SIG-M5 treated with dmso at 0.1 percent for 504 hours (cell line): Measurements from ENCODE around the gene IQGAP2.

Experiments used
- DNase-seq: peaks from one replicate; lab custom pipeline; 2025; ENCODE audit not compliant: unreplicated experiment; lab: John Stamatoyannopoulos, UW

The IQGAP2 gene

DNA sequence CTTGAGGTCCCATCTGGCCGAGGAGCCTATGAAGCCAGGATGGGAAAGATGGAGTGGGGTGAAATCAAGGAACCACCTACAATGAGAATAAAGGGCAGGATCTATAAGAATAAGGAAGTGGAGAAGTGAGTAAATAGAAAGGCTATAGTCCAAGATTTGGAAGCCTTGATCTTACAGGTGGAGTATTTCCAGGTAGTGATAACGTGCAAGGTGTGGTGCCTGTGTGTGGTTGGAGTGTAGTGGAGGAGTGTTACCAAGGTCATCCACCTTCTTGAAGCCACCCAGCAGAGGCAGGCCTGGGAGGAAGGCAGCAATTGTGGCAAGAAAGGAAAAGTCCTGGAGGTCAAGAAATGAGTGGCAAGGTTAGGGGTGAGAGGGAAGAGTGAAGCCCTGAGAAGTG, 72.9 kb downstream of the IQGAP2 start:
- no peak for DNase-seq

DNA sequence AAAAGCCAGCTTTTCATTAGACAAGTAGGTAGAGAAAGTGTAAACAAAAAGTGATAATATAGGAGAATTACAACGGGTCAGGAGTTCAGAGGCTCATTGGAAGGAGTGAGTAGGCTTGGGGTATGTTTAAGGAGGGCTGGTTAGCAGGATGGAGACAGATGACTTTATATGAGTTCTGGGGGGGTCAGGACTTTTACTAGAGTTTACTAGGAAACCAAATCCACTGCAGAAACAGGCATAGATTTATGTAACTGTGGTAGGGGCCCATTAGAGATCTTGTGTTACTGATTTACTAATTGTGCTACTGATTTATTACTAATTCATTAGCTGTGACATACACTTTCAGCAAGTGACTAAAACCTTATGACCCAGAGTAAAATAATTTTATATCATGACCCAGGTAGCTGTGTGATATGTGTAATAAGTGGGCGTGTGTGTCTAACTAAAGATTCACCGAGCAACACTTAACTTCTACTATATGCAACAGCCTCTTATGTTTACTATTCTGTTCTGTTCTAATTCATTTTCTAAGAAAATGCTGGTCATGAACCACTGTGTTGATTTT, 73.5 kb downstream of the IQGAP2 start:
- DNase-seq: no peak

DNA sequence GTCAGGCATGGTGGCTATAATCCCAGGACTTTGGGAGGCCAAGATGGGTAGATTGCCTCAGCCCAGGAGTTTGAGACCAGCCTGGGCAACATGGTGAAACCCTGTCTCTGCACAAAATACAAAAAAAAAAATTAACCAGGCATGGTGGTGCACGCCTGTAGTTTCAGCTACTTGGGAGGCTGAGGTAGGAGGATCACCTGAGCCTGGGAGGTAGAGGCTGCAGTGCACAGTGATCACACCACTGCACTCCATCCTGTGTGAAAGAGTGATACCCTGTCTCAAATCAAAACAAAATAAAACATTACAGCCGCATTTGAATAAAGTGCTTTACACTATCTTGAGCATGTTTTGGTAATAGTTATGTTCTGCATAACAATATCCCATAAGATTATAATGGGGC, 74.0 kb downstream of the IQGAP2 start:
- DNase-seq: no peak

DNA sequence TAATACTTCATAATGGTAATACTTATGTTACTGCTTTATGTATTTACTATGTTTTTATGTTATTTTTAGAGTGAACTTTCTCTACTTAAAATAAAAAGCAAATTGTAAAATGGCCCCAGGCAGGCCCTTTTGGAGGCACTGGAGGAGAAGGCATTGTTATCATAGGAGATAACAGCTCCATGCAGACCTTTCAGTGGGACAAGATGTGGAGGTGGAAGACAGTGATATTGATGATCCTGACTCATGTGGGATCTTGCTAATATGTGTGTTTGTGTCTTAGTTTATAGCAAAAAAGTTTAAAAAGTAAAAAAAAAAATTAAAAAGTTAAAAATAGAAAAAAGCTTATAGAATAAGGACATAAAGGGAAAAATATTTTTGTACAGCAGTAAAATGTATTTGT, 74.5 kb downstream of the IQGAP2 start:
- no peak for DNase-seq

DNA sequence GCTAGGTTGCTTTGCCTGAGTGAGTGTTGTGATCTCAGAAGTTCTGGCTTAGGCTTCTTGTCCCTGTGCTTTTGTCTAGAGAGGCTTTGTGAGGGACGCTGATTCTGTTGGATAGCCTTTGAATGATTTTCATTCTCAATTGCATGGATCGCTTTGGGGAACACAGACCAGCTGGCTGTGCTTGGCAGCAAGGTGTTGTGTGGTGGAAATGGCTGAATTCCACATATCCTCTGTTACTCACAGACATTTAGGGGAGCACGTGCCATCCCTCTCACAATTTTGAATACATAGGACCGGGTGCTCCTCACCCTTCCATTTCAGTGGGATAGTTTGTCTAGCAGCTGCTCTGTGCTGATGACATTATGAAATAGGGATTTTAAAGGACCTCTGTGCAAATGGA, 76.2 kb downstream of the IQGAP2 start:
- no peak for DNase-seq

DNA sequence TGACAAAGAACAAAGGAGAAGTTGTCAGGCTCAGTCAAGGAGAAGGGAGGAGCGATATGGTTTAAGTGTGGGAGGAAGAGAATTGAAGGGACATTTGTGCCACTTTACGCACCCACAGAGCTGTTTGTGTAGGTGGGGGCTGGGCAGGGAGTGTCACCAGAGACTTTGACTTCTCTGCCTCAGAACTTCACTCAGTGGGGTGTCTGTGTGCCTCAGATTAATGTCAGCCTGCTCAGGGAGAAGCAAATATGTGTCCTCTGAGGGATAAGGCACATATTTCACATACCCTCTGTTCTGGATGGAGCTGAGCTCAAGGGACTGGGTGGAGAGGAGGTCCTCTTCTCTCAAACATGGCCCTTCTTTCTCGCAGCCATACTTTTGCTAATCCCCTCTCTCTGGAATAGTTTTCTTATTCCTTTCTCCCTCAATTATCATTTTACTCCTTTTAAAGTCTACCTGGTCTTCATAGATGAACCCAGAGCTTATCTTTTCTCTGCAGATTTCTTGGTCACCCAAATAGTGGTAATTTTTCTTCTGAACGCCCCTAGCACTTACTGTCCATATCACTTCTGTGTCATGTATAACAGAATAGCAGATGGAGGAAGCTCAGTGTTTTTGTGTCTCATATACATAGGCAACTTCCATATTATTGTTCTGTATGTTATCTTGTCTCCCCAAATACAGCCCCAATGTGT, 77.0 kb downstream of the IQGAP2 start:
- DNase-seq: no peak

DNA sequence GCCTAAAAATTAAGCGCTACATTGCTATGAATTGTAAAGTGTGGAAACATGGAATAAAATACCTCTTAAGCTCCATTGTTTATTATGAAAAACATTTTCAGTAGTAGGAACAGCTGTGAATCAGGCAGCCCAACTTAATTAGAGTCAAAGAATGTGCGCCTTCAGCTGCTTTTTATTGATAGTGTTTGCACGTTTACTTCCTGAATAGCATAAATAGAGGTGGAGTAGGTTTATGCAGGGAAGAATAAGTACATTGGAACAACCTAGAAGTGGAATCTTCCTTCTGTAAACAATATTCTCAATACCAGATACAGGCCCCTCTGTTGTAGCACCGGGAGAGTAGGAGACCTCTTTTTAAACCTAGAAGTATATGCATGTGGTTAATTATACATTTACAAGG, 79.9 kb downstream of the IQGAP2 start:
- DNase-seq: no peak

DNA sequence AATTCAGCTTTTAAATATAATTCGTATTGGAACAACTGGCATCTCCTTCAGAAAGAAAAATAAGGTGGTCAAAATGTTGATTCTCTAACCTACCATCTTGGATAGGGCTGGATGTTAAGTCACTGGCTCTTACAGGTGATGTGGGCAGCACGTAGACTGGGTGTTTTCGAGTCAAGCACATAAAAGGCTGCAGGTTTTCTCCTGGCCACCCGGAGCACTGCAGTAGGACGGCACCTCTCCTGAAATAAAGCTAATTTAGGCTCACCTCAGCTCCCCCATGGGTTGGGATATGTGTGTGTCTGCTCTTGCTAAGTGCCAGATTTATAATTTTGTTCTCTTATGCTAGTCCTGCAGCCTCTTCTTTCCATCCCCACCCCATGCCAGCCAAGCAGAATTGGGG, 80.3 kb downstream of the IQGAP2 start:
- no peak for DNase-seq

DNA sequence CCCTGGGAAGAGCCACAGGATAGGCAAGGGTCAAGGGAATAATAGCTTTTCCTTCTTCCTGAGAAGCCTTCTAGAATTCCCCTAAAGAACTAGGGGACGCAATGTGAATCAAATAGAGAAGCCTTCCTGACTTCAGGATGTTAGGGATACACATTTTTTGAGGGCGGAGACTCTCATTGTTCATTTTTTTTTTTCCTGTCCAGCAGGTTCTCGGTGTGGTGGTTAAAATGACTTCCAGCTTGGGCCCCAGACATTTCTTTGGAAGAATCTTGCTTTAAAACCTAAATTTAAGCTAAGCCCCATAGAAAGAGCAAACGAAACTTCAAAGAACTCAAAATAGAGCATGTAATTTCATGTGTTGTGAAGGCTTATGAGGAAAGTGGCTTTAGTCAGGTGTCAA, 80.8 kb downstream of the IQGAP2 start:
- no peak for DNase-seq

DNA sequence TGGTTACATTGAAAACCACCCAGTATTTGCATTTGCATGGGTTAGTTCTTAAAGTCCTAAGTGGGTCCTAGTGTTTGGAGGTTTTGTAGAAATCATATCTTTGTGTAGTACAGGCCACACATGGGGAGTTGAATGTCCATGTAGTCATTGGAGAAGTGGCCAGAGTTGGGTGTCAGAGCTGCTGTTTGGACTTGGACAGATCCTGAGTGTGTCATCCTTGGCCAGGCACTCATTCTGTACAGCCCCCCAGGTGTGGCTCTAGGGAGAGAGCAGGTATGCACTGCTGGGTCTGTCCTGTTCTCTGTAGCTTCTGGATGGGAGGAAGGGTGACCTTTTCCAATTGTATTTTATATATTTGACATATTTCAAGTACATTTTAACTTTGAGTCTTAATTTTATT, 82.4 kb downstream of the IQGAP2 start:
- DNase-seq: no peak

DNA sequence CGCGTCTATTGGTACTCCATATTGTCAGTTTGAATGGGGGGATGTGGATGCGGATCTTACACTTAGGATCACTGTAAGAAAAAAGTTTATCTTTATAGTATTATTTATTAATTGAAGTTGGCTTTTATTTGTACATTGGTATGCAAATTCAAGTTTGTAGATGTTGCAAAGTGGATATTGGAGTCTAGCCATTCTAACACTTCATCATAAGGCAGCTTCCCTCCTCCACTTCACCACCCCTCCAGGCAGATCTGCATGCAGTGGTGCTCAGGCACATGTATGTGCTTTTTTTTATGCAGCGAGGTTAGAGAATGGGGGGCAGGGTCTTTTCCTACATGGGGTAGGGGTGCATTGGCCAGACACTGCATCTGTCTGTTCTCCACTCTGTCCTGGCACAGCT, 84.3 kb downstream of the IQGAP2 start:
- DNase-seq: no peak

DNA sequence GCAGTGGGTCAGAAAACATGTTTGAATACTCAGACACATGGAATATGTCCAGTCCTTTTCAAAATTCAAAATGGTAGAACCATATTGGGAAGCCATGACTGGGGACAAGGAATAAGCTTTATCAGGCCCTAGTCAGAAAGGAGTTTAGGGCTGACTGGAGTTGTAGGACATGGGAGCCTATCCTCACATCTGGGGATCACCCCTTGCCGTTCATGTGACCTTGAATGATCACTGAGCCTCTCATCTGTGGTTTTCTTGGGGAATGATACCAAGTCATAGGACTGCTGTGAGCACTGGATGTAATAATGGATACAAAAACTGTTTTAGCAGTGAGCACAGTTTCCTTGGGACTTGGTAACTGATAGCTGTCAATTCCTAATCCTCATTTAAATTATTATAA, 84.7 kb downstream of the IQGAP2 start:
- DNase-seq: no peak

DNA sequence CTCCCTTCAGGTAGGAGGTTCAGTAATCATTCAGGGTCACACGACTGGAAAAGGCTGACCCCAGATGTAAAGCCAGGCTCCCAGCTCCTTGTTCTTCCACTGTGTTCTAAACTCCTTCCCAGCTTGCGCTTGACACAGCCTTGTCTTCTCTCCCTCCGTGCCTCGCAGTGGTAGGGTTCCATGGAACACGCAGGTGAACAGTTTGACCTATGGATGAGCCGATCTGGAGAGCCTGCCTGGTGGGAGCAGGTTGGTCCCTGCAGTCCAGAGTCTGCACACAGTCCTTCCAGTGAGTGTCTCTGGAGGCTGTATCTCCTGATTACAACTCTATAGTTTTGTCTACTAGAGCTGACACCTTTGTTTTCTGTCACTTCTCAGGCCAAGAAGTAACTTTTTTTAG, 85.9 kb downstream of the IQGAP2 start:
- DNase-seq: no peak

DNA sequence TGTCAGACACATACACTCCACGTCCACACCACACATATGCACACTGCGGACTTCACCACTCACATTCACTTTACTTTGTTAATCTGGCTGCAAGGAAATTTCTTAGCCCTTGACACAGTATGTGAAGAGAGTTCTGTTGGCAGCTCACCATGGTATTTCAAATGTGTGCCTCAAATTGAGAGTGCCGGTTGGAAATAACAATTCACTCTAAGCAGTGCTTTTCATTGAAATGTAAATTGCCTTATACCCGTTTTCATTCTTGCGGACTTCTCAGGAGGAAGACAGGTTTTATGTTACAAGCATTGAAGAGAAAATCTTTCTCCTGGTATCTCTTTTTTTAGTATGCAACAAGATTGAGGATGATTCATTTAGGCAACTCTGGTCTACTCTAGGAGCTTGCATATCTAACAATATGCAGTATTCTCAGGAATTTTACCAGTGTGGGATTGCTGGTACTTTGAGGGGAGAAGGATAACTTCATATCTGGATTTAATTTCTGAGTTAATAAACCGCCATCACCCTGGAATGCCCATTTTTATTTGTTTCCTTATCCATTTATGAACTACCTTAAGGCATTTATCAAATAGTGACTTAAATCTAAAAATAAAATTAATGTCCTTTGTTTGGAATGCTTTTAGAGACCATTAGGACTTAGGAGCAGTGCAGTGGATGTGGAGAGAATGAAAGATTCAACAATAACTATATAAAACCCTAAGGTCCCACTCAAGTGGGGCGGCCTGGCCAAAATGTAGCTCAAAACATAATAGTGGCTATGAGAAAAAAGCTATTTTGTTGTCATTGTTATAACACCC, 87.0 kb downstream of the IQGAP2 start:
- DNase-seq: no peak

DNA sequence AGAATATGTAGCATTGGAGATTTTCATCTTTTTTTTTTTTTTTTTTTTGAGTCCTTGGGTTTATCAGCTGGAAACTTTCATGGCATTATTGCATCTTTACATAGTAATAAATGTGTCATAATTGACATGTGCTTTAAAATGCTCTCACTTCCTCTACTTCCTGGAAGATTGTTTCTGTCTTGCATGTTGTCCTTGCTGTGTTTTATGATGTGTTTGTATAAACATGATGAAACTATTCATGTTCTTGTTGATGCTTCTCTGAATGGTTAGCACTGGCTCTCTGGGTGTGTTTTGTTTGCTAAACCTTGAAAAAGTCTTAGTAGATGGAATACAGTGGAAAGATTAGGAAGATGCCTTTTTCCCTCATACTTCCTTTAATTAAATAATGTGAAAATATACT, 87.9 kb downstream of the IQGAP2 start:
- DNase-seq: no peak

DNA sequence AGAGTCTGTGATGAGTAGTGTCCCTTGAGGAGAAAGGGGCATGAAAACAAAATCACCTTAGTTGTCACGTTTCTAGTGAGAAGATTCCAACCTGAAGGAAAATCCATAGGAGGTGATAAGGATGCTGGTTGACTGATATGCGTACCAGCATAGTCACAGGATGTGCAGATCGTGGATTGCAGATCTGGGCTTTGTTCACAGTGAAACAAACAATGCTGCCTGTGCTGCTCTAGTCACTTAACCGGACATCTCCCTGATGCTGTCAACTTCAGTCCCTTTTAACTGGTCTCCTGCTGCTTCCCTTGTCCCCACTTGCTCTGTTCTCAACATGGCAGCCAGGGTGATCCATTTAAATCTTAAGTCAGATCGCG, 89.7 kb downstream of the IQGAP2 start:
- DNase-seq: no peak

DNA sequence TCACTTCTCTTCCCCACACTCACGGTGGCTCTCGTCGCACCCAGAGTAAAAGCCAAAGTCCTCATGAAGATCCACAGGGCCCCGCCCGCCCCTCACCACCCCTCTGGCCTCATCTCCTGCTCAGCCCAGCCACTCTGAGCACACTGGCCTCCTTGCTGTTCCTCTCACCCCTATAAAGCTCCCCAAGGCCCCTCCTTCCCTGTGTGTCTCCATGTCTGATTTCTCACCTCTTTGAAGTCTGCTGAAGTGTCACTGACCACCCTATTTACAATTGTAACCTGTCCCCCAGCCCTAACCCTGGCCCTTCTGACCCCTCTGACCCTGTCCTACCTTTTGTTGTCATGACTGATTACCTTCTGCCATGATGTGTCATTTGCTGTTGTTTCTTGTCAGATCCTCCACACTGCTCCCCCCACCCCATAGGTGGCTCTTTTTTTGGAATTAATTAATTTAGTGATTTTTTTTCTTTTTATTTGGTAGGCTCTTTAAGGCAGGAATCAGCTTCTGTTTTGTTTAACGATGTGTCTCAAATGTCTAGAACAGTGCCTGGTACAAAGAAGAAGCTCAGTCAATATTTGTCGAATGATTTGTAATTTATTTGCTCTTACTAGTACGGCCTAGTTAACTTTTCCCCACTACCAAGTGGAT, 90.2 kb downstream of the IQGAP2 start:
- DNase-seq: no peak

DNA sequence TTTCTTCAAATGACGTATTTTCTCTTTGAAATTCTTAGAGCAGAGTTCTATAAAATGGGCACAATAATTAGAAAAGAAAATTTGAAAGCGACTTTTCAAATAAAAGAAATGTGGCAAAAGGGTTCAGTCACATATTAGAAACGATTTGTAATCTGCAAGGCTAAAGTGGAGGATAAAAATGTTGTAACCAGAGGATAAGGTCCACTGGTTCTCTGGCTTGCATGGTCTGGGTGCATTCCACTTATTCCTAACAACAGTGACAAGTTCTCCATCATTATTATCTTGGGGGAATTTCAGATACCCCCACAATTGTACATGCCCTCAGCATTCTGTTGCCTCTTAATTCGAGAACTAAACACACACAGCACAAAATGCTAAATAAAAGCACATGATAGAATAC, 91.1 kb downstream of the IQGAP2 start:
- no peak for DNase-seq

DNA sequence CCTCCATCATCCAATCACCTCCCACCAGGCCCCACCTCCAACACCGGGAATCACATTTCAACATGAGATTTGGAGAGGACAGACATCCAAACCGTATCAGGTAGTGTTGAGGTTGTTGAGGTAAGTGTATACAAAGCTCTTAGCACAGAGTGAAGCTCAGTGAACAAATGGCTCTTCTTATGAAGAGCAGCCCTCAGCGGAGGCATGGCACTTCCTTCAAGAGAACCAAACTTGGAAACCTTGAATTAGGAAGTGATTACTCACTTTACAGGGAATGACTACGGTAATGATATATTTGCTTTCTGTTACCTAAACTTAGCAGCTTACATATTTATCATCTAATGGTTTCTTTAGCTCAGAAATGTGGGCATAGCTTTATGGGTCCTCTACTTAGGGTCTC, 92.8 kb downstream of the IQGAP2 start:
- no peak for DNase-seq

DNA sequence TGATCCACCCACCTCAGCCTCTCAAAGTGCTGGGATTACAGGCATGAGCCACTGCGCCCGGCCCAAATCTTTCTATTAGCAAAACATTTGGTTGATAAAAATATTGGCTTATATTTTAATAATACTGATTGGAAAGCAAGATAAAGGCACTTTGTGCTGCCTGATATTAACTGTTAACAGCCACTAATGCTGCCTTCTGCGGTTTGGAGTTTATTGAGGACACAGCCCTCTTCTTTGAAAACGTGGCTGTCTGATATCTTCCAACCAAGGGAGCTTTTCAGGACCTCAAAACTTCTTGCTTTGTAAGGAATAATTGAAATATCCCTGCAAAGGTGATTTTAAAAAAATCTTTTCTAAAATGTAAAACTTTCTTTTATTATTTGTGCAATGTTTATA, 94.0 kb downstream of the IQGAP2 start:
- DNase-seq: no peak

DNA sequence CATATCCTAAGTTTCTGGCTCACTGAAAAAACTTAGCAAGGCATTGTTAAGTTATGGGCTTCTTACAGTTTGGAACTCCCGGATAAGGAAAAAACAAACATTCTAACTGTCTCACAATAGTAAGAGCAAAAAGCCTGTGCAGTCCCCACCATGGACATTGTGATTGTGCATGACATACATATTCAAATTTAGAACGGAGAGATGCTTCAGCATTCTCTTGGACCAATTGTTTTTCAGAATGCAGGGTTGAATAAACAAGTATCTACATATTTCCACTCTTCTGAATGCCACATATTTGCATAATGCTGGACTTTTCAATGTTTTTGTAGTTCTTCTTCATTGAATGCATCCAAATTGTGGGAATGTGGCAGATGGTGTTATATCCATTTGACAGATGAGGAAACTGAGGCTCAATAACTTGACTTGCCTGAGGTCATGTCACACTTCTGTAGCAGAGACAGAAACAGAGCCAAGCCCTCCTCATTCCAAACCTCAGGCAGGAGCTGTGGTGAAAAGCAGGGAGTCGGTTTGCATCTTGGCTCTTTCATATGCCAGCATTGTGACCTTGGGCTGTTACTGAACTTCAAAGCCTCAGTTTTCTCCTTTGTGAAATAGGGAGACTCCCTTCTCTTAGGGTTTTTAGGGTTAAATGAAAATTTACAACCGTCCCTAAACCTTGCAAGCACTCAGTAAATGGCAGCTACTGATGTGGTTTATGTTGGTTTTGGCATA, 95.1 kb downstream of the IQGAP2 start:
- DNase-seq: no peak
